ENCODE data around the gene MYO1B. TPM values are rescaled to one million over a fixed set of nuclear protein-coding genes. Genes with fewer than 3 reads are reported as not detected.

Gene MYO1B
- total and polyA plus RNA-seq, 2 experiments from 2014 or later: 26.4 to 70.6 TPM

DNA sequence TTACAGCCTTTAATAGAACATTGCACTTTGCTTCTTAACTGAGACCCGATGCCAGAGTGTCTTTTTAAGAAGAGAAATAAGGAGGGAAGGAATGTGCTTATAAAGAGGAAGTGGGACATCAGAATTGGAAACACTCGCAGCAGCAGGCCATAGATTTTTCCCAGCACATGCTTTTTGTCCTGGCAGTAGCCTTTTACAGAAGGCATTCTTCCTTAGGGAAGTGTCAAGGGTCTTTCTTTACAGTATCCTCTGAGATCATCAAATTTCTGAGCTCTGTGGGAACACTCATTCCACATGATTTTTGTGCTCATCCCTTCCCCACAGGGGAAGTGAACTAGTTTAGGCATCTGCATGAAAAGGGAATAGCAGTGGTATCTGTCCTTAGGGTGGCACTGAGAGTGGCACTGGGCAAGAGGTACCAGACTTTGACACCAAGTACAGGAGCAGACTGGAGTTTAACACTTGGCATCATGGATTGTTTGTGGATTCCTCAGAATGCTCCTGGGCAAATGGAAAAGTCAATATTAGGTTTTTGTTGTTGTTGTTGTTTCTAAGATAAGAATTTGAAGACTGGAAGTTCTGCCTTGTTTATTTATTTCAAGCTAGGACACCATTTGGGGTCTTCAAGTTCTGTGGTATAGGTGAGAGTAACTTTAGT, 4.1 kb downstream of the MYO1B start:
- peaks cover 64% of the 10 kb centered on the region for H3K4me1 Mint-ChIP-seq
- DNase-seq (ENCODE audit: low spot score) (no peak), ATAC-seq (no peak)
- H3K27me3 Mint-ChIP-seq (ENCODE audit: insufficient read depth, low read depth, poor library complexity): peaks cover 10% of the 10 kb centered on the region
- H3K4me3 Mint-ChIP-seq: peak overlapping the region; percentile 18; the same call in 1 of the 3 replicates
- Histone ChIP-seq H2AFZ (no peak overlapping the region), H3K36me3 (ENCODE audit: insufficient read depth) (no peaks in the 10 kb centered on the region), H3K27me3 (ENCODE audit: insufficient read depth) (peaks cover 6% of the 10 kb centered on the region), H3K27ac (ENCODE audit: low read depth) (no peak overlapping the region), H3K4me2 (peak overlapping the region; percentile 29; the same call in 1 of the 2 replicates), H4K20me1 (replicated peaks; ENCODE audit: insufficient read depth) (peaks cover 56% of the 10 kb centered on the region), H3K4me1 (ENCODE audit: insufficient read depth) (peaks cover 52% of the 10 kb centered on the region), H3K4me3 (no peak overlapping the region), H3K9me2 (ENCODE audit: insufficient read depth) (no peaks in the 10 kb centered on the region), H3K79me2 (replicated peaks; ENCODE audit: insufficient read depth) (peaks cover 82% of the 10 kb centered on the region), H3F3A (replicated peaks; ENCODE audit: low read depth) (0 out of 2 replicates have a peak, but pooled peaks cover 3% of the 10 kb centered on the region)
- TF ChIP-seq ZNF331 (CRISPR knock-in tag; IDR thresholded peaks at IDR 0.05; ENCODE audit: low read depth): no peak
- TF ChIP-seq EZH2 (IDR thresholded peaks at IDR 0.05; ENCODE audit: low read depth, unreplicated experiment): no peak
- TF ChIP-seq, protein P1, sequence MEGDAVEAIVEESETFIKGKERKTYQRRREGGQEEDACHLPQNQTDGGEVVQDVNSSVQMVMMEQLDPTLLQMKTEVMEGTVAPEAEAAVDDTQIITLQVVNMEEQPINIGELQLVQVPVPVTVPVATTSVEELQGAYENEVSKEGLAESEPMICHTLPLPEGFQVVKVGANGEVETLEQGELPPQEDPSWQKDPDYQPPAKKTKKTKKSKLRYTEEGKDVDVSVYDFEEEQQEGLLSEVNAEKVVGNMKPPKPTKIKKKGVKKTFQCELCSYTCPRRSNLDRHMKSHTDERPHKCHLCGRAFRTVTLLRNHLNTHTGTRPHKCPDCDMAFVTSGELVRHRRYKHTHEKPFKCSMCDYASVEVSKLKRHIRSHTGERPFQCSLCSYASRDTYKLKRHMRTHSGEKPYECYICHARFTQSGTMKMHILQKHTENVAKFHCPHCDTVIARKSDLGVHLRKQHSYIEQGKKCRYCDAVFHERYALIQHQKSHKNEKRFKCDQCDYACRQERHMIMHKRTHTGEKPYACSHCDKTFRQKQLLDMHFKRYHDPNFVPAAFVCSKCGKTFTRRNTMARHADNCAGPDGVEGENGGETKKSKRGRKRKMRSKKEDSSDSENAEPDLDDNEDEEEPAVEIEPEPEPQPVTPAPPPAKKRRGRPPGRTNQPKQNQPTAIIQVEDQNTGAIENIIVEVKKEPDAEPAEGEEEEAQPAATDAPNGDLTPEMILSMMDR (conservative IDR thresholded peaks at IDR 0.05; ENCODE audit: low read depth in 2 of 2): no peak
- no peak for TF ChIP-seq POLR2AphosphoS5 (IDR thresholded peaks at IDR 0.05; ENCODE audit: low read depth)
- TF ChIP-seq ZNF114 (CRISPR knock-in tag; IDR thresholded peaks at IDR 0.05): no peak
- no peak for TF ChIP-seq NANOG (IDR thresholded peaks at IDR 0.05; ENCODE audit: borderline replicate concordance)
- TF ChIP-seq CREB1 (CRISPR knock-in tag; IDR thresholded peaks at IDR 0.05; ENCODE audit: low read depth): no peak
- TF ChIP-seq STAT1 (IDR thresholded peaks at IDR 0.05; ENCODE audit: unreplicated experiment): no peak
- TF ChIP-seq JUNB (IDR thresholded peaks at IDR 0.05; ENCODE audit: unreplicated experiment): no peak
- TF ChIP-seq, protein P2, sequence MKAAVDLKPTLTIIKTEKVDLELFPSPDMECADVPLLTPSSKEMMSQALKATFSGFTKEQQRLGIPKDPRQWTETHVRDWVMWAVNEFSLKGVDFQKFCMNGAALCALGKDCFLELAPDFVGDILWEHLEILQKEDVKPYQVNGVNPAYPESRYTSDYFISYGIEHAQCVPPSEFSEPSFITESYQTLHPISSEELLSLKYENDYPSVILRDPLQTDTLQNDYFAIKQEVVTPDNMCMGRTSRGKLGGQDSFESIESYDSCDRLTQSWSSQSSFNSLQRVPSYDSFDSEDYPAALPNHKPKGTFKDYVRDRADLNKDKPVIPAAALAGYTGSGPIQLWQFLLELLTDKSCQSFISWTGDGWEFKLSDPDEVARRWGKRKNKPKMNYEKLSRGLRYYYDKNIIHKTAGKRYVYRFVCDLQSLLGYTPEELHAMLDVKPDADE (IDR thresholded peaks at IDR 0.05): no peak
- TF ChIP-seq, protein P3, sequence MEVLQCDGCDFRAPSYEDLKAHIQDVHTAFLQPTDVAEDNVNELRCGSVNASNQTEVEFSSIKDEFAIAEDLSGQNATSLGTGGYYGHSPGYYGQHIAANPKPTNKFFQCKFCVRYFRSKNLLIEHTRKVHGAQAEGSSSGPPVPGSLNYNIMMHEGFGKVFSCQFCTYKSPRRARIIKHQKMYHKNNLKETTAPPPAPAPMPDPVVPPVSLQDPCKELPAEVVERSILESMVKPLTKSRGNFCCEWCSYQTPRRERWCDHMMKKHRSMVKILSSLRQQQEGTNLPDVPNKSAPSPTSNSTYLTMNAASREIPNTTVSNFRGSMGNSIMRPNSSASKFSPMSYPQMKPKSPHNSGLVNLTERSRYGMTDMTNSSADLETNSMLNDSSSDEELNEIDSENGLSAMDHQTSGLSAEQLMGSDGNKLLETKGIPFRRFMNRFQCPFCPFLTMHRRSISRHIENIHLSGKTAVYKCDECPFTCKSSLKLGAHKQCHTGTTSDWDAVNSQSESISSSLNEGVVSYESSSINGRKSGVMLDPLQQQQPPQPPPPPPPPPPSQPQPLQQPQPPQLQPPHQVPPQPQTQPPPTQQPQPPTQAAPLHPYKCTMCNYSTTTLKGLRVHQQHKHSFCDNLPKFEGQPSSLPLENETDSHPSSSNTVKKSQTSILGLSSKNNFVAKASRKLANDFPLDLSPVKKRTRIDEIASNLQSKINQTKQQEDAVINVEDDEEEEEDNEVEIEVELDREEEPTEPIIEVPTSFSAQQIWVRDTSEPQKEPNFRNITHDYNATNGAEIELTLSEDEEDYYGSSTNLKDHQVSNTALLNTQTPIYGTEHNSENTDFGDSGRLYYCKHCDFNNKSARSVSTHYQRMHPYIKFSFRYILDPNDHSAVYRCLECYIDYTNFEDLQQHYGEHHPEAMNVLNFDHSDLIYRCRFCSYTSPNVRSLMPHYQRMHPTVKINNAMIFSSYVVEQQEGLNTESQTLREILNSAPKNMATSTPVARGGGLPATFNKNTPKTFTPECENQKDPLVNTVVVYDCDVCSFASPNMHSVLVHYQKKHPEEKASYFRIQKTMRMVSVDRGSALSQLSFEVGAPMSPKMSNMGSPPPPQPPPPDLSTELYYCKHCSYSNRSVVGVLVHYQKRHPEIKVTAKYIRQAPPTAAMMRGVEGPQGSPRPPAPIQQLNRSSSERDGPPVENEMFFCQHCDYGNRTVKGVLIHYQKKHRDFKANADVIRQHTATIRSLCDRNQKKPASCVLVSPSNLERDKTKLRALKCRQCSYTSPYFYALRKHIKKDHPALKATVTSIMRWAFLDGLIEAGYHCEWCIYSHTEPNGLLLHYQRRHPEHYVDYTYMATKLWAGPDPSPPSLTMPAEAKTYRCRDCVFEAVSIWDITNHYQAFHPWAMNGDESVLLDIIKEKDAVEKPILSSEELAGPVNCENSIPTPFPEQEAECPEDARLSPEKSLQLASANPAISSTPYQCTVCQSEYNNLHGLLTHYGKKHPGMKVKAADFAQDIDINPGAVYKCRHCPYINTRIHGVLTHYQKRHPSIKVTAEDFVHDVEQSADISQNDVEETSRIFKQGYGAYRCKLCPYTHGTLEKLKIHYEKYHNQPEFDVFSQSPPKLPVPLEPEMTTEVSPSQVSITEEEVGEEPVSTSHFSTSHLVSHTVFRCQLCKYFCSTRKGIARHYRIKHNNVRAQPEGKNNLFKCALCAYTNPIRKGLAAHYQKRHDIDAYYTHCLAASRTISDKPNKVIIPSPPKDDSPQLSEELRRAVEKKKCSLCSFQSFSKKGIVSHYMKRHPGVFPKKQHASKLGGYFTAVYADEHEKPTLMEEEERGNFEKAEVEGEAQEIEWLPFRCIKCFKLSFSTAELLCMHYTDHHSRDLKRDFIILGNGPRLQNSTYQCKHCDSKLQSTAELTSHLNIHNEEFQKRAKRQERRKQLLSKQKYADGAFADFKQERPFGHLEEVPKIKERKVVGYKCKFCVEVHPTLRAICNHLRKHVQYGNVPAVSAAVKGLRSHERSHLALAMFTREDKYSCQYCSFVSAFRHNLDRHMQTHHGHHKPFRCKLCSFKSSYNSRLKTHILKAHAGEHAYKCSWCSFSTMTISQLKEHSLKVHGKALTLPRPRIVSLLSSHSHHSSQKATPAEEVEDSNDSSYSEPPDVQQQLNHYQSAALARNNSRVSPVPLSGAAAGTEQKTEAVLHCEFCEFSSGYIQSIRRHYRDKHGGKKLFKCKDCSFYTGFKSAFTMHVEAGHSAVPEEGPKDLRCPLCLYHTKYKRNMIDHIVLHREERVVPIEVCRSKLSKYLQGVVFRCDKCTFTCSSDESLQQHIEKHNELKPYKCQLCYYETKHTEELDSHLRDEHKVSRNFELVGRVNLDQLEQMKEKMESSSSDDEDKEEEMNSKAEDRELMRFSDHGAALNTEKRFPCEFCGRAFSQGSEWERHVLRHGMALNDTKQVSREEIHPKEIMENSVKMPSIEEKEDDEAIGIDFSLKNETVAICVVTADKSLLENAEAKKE (CRISPR knock-in tag; IDR thresholded peaks at IDR 0.05): no peak
- TF ChIP-seq EZH2phosphoT487 (IDR thresholded peaks at IDR 0.05; ENCODE audit: unreplicated experiment): no peak
- TF ChIP-seq, protein P4, sequence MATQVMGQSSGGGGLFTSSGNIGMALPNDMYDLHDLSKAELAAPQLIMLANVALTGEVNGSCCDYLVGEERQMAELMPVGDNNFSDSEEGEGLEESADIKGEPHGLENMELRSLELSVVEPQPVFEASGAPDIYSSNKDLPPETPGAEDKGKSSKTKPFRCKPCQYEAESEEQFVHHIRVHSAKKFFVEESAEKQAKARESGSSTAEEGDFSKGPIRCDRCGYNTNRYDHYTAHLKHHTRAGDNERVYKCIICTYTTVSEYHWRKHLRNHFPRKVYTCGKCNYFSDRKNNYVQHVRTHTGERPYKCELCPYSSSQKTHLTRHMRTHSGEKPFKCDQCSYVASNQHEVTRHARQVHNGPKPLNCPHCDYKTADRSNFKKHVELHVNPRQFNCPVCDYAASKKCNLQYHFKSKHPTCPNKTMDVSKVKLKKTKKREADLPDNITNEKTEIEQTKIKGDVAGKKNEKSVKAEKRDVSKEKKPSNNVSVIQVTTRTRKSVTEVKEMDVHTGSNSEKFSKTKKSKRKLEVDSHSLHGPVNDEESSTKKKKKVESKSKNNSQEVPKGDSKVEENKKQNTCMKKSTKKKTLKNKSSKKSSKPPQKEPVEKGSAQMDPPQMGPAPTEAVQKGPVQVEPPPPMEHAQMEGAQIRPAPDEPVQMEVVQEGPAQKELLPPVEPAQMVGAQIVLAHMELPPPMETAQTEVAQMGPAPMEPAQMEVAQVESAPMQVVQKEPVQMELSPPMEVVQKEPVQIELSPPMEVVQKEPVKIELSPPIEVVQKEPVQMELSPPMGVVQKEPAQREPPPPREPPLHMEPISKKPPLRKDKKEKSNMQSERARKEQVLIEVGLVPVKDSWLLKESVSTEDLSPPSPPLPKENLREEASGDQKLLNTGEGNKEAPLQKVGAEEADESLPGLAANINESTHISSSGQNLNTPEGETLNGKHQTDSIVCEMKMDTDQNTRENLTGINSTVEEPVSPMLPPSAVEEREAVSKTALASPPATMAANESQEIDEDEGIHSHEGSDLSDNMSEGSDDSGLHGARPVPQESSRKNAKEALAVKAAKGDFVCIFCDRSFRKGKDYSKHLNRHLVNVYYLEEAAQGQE (IDR thresholded peaks at IDR 0.05; ENCODE audit: unreplicated experiment): no peak
- no peaks in the 10 kb centered on the region for H3K9me3 Mint-ChIP-seq
- H3K36me3 Mint-ChIP-seq (ENCODE audit: low read depth): no peaks in the 10 kb centered on the region; the same call in 2 of the 3 replicates
- H3K27ac Mint-ChIP-seq: no peak overlapping the region
